Stimulated activated naive CD8-positive, alpha-beta T cell treated with anti-CD3 and anti-CD28 coated beads, Interleukin-15, Interleukin-2, amounts not matched to agents 100 ng/mL and 50 ng/mL, for 24 hours (primary cell): ENCODE measurements around the gene FAN1.

Experiments
- H3K27ac Mint-ChIP-seq: one replicate; pipeline ENCODE4 v1.8.0; 2021; ENCODE audit warnings: mild to moderate bottlenecking, mixed read lengths
- H3K27me3 Mint-ChIP-seq: one replicate; pipeline ENCODE4 v1.8.0; 2021; ENCODE audit warnings: mixed read lengths
- H3K36me3 Mint-ChIP-seq: one replicate; pipeline ENCODE4 v1.8.0; 2021; ENCODE audit warnings: low read depth, mixed read lengths
- H3K4me1 Mint-ChIP-seq: one replicate; pipeline ENCODE4 v1.8.0; 2021; ENCODE audit warnings: low read depth, mixed read lengths
- H3K4me3 Mint-ChIP-seq: one replicate; pipeline ENCODE4 v1.8.0; 2021; ENCODE audit warnings: mild to moderate bottlenecking, mixed read lengths
- H3K9me3 Mint-ChIP-seq: one replicate; pipeline ENCODE4 v1.8.0; 2021; ENCODE audit warnings: mixed read lengths

Gene FAN1

GRCh38 chr15:30905821-30906220 lies 2.1 kb downstream of the FAN1 start:
- H3K27me3 Mint-ChIP-seq, result no peaks in the 10 kb centered on the region
- peak overlapping the region; percentile 31 for H3K27ac Mint-ChIP-seq
- H3K4me3 Mint-ChIP-seq, result no peak overlapping the region
- no peaks in the 10 kb centered on the region for H3K9me3 Mint-ChIP-seq
- peaks cover 41% of the 10 kb centered on the region for H3K4me1 Mint-ChIP-seq
- H3K36me3 Mint-ChIP-seq, result peaks cover 53% of the 10 kb centered on the region

- H3K9me3 Mint-ChIP-seq, result no peaks in the 10 kb centered on the region
Observed at GRCh38 chr15:30906366-30906765, 2.7 kb downstream of the FAN1 start.

GRCh38 chr15:30913761-30914160 lies 10.0 kb downstream of the FAN1 start:
- H3K4me1 Mint-ChIP-seq, result peaks cover 9% of the 10 kb centered on the region
- H3K9me3 Mint-ChIP-seq, result no peaks in the 10 kb centered on the region
- H3K36me3 Mint-ChIP-seq, result peaks cover 58% of the 10 kb centered on the region
- no peaks in the 10 kb centered on the region for H3K27me3 Mint-ChIP-seq
- peak overlapping the region; percentile 37 for H3K27ac Mint-ChIP-seq
- no peak overlapping the region for H3K4me3 Mint-ChIP-seq

More at GRCh38 chr15:30906366-30906765, 2.7 kb downstream of the FAN1 start:
- Mint-ChIP-seq H3K27me3 (no peaks in the 10 kb centered on the region), H3K27ac (no peak overlapping the region), H3K4me3 (no peak overlapping the region), H3K36me3 (peaks cover 55% of the 10 kb centered on the region), H3K4me1 (peaks cover 41% of the 10 kb centered on the region)

- Mint-ChIP-seq H3K36me3 (peaks cover 57% of the 10 kb centered on the region), H3K4me3 (no peak overlapping the region), H3K27ac (no peak overlapping the region), H3K4me1 (peaks cover 4% of the 10 kb centered on the region), H3K27me3 (no peaks in the 10 kb centered on the region), H3K9me3 (no peaks in the 10 kb centered on the region)
Observed at GRCh38 chr15:30917013-30917412, 13.3 kb downstream of the FAN1 start.

GRCh38 chr15:30917675-30918074 lies 14.0 kb downstream of the FAN1 start:
- Mint-ChIP-seq H3K36me3 (peaks cover 62% of the 10 kb centered on the region), H3K4me3 (no peak overlapping the region), H3K27me3 (no peaks in the 10 kb centered on the region), H3K4me1 (peaks cover 4% of the 10 kb centered on the region), H3K27ac (no peak overlapping the region), H3K9me3 (no peaks in the 10 kb centered on the region)

- Mint-ChIP-seq H3K4me3 (no peak overlapping the region), H3K36me3 (peaks cover 60% of the 10 kb centered on the region), H3K4me1 (peaks cover 4% of the 10 kb centered on the region), H3K27ac (no peak overlapping the region), H3K9me3 (no peaks in the 10 kb centered on the region), H3K27me3 (no peaks in the 10 kb centered on the region)
Observed at GRCh38 chr15:30918366-30918765, 14.7 kb downstream of the FAN1 start.

- Mint-ChIP-seq H3K27me3 (no peaks in the 10 kb centered on the region), H3K4me3 (no peak overlapping the region), H3K36me3 (peaks cover 60% of the 10 kb centered on the region), H3K9me3 (no peaks in the 10 kb centered on the region), H3K4me1 (no peaks in the 10 kb centered on the region), H3K27ac (no peak overlapping the region)
Observed at GRCh38 chr15:30919877-30920550, 16.3 kb downstream of the FAN1 start.

- Mint-ChIP-seq H3K27me3 (no peaks in the 10 kb centered on the region), H3K36me3 (peaks cover 62% of the 10 kb centered on the region), H3K9me3 (no peaks in the 10 kb centered on the region), H3K4me3 (no peak overlapping the region), H3K27ac (no peak overlapping the region), H3K4me1 (no peaks in the 10 kb centered on the region)
Observed at GRCh38 chr15:30921106-30921505, 17.4 kb downstream of the FAN1 start.

GRCh38 chr15:30921781-30922479 lies 18.2 kb downstream of the FAN1 start:
- H3K27ac Mint-ChIP-seq, result no peak overlapping the region
- peaks cover 64% of the 10 kb centered on the region for H3K36me3 Mint-ChIP-seq
- H3K9me3 Mint-ChIP-seq, result no peaks in the 10 kb centered on the region
- no peak overlapping the region for H3K4me3 Mint-ChIP-seq
- H3K4me1 Mint-ChIP-seq, result no peaks in the 10 kb centered on the region
- H3K27me3 Mint-ChIP-seq, result no peaks in the 10 kb centered on the region

GRCh38 chr15:30922480-30923311 lies 19.0 kb downstream of the FAN1 start:
- H3K27me3 Mint-ChIP-seq, result no peaks in the 10 kb centered on the region
- no peaks in the 10 kb centered on the region for H3K4me1 Mint-ChIP-seq
- H3K9me3 Mint-ChIP-seq, result no peaks in the 10 kb centered on the region
- H3K36me3 Mint-ChIP-seq, result peaks cover 64% of the 10 kb centered on the region
- no peak overlapping the region for H3K27ac Mint-ChIP-seq
- H3K4me3 Mint-ChIP-seq, result no peak overlapping the region

- Mint-ChIP-seq H3K9me3 (no peaks in the 10 kb centered on the region), H3K27me3 (no peaks in the 10 kb centered on the region), H3K27ac (no peak overlapping the region), H3K4me1 (no peaks in the 10 kb centered on the region), H3K4me3 (no peak overlapping the region), H3K36me3 (peaks cover 61% of the 10 kb centered on the region)
Observed at GRCh38 chr15:30923429-30923828, 19.7 kb downstream of the FAN1 start.

- Mint-ChIP-seq H3K4me3 (no peak overlapping the region), H3K9me3 (no peaks in the 10 kb centered on the region), H3K27me3 (no peaks in the 10 kb centered on the region), H3K4me1 (no peaks in the 10 kb centered on the region), H3K27ac (no peak overlapping the region), H3K36me3 (peaks cover 60% of the 10 kb centered on the region)
Observed at GRCh38 chr15:30924353-30924752, 20.6 kb downstream of the FAN1 start.

GRCh38 chr15:30925686-30926085 lies 22.0 kb downstream of the FAN1 start:
- H3K27me3 Mint-ChIP-seq, result no peaks in the 10 kb centered on the region
- H3K36me3 Mint-ChIP-seq, result peaks cover 63% of the 10 kb centered on the region
- no peak overlapping the region for H3K27ac Mint-ChIP-seq
- H3K9me3 Mint-ChIP-seq, result no peaks in the 10 kb centered on the region
- H3K4me3 Mint-ChIP-seq, result no peak overlapping the region
- H3K4me1 Mint-ChIP-seq, result no peaks in the 10 kb centered on the region

GRCh38 chr15:30926161-30926560 lies 22.4 kb downstream of the FAN1 start:
- H3K27me3 Mint-ChIP-seq, result no peaks in the 10 kb centered on the region
- no peaks in the 10 kb centered on the region for H3K4me1 Mint-ChIP-seq
- H3K36me3 Mint-ChIP-seq, result peaks cover 65% of the 10 kb centered on the region
- no peak overlapping the region for H3K27ac Mint-ChIP-seq
- no peak overlapping the region for H3K4me3 Mint-ChIP-seq
- no peaks in the 10 kb centered on the region for H3K9me3 Mint-ChIP-seq

GRCh38 chr15:30927148-30927761 lies 23.5 kb downstream of the FAN1 start:
- no peak overlapping the region for H3K27ac Mint-ChIP-seq
- H3K36me3 Mint-ChIP-seq, result peaks cover 64% of the 10 kb centered on the region
- H3K4me3 Mint-ChIP-seq, result no peak overlapping the region
- H3K4me1 Mint-ChIP-seq, result no peaks in the 10 kb centered on the region
- no peaks in the 10 kb centered on the region for H3K9me3 Mint-ChIP-seq
- no peaks in the 10 kb centered on the region for H3K27me3 Mint-ChIP-seq
